Measurements from ENCODE around the gene ZNF638.

Gene ZNF638

GRCh38 chr2:71473346-71474031 is 141.9 kb downstream of the ZNF638 start:
- DNase-seq, result no peak

GRCh38 chr2:71474116-71474743 is 142.6 kb downstream of the ZNF638 start:
- no peak for DNase-seq

GRCh38 chr2:71474744-71475397 is 143.3 kb downstream of the ZNF638 start:
- DNase-seq, result no peak

GRCh38 chr2:71476495-71476894 is 144.9 kb downstream of the ZNF638 start:
- DNase-seq, result no peak

GRCh38 chr2:71477231-71477691 is 145.7 kb downstream of the ZNF638 start:
- DNase-seq, result no peak

GRCh38 chr2:71478806-71479205 is 147.2 kb downstream of the ZNF638 start:
- DNase-seq, result no peak

- DNase-seq, result no peak
These were observed 147.7 kb downstream of the ZNF638 start for GRCh38 chr2:71479261-71479660.

GRCh38 chr2:71481111-71481510 is 149.5 kb downstream of the ZNF638 start:
- DNase-seq, result no peak

GRCh38 chr2:71482055-71482454 is 150.5 kb downstream of the ZNF638 start:
- no peak for DNase-seq

GRCh38 chr2:71483246-71483645 is 151.7 kb downstream of the ZNF638 start:
- no peak for DNase-seq

- no peak for DNase-seq
These were observed 152.8 kb downstream of the ZNF638 start for GRCh38 chr2:71484354-71484753.
